HG02623 (cell line): ENCODE data around the gene CCNG1.
"Not testable (repeated sequence)": the region's sequence is repeated elsewhere in the genome, so short reads cannot be mapped to it uniquely, and the experiment has no call there.

Source experiments
- ATAC-seq: cut with Tn5 transposase; IDR thresholded peaks from one replicate; pipeline ENCODE4 v1.9.1; 2021; ENCODE audit warnings: moderate library complexity; ENCODE audit not compliant: unreplicated experiment

CCNG1 gene

DNA sequence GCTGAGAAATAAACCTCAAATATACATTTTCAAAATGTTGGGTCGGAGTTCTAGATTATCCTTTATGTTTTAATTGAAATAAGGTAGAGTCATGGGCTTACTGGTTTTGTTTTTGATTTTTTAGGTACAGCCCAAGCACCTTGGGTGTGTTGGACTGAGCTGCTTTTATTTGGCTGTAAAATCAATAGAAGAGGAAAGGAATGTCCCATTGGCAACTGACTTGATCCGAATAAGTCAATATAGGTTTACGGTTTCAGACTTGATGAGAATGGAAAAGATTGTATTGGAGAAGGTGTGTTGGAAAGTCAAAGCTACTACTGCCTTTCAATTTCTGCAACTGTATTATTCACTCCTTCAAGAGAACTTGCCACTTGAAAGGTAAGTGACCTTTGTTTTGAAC is 3.6 kb downstream of the CCNG1 start:
- no peak for ATAC-seq

GRCh38 chr5:163444526-163444925 is 7.1 kb downstream of the CCNG1 start:
- no peak for ATAC-seq

DNA sequence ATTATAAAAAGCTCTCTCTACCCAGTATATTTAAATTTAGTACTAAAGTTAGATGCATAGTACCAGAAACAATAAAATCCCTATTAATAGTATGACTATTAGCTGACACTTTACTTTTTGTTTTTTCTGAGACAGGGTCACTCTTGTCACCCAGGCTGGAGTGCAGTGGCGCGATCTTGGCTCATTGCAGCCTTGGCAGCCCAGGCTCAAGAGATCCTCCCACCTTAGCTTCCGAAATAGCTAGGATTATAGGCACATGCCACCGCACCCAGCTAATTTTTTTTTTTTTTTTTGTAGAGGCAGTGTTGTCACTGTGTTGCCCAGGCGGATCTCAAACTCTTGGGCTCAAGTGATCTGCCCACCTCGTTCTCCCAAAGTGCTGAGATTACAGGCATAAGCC is 8.0 kb downstream of the CCNG1 start:
- no peak for ATAC-seq

DNA sequence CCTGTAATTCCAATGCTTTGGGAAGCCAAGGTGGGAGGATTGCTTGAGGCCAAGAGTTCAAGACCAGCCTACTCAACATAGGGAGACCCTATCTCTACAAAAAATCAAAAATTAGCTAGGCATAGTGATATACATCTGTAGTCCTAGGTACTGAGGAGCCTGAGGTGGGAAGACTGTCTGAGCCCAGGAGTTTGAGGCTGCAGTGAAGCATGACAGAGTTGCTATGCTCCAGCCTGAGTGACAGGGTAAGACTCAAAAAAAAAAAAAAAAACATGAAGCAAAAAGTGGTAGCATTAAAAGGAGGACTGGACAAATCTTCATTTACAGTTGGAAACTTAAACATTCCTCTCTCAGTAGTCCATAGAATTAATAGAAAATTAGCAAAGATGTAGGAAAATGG is 9.8 kb downstream of the CCNG1 start:
- no peak for ATAC-seq

GRCh38 chr5:163447875-163448274 is 10.5 kb downstream of the CCNG1 start:
- no peak for ATAC-seq

- no peak for ATAC-seq
These were observed 11.1 kb downstream of the CCNG1 start for GRCh38 chr5:163448491-163448890.

DNA sequence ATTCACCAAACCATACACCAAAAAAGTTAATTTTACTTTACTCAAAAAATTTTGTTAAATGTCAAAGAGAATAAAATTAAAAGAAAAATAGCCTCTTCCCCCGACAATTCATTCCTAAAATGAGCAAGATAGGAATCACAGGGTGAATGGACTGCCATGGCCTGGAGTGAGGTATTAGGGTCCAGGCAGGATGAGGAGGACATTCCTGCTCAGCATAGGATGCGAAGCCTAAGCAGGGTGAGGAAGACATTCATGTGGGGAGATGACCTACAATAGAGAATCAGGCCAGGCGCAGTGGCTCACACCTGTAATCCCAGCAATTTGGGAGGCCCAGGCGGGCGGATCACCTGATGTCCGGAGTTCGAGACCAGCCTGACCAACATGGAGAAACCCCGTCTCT is 14.1 kb downstream of the CCNG1 start:
- ATAC-seq: no peak

DNA sequence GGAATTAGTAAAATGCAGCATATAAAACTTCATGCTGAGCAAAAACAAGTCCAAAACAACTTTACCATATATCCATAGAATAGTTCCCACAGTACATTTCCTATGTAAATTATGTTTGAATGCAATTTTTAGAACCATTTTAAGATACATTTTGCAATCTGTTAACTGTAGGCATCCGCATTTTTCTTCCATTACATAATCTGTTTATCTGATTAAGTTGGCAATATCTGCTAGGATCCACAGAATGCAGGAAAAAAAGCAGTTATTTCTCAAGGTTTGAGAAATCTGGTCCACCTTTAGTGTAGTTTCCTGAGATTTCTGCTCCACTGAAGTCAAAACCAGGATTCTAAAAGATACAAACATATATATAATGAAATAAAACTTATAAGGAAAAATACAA is 16.3 kb downstream of the CCNG1 start:
- no peak for ATAC-seq

- not testable (repeated sequence) for ATAC-seq
These were observed 18.0 kb downstream of the CCNG1 start for GRCh38 chr5:163455406-163455805.

- ATAC-seq: no peak
These were observed 18.7 kb downstream of the CCNG1 start for GRCh38 chr5:163456029-163456589.

DNA sequence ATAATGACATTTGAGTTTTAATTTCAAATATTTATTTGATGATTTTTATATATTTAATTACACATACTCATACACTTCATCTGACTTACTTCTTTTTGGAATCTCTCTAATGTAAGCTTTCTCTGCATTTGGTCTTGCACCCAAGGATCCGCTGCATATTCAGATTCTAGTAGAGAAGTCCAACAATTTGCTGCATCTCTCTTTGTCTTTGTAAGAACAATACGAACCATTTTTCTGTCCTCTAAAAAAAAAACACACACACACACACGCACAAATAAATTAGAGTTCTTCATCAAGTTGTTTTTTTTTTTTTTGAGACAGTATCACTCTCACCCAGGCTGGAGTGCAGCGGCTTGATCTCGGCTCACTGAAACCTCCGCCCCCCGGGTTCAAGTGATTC is 19.4 kb downstream of the CCNG1 start:
- no peak for ATAC-seq

GRCh38 chr5:163458778-163459385 is 21.5 kb downstream of the CCNG1 start:
- no peak for ATAC-seq

GRCh38 chr5:163459462-163459818 is 22.0 kb downstream of the CCNG1 start:
- ATAC-seq: peak; percentile 1

GRCh38 chr5:163459819-163460561 is 22.6 kb downstream of the CCNG1 start, which contains the start of gene NUDCD2:
Gene NUDCD2 (minus strand): TSS chr5:163460102. CDS start chr5:163460050, 52 bp downstream.
- ATAC-seq: peak; percentile 78

DNA sequence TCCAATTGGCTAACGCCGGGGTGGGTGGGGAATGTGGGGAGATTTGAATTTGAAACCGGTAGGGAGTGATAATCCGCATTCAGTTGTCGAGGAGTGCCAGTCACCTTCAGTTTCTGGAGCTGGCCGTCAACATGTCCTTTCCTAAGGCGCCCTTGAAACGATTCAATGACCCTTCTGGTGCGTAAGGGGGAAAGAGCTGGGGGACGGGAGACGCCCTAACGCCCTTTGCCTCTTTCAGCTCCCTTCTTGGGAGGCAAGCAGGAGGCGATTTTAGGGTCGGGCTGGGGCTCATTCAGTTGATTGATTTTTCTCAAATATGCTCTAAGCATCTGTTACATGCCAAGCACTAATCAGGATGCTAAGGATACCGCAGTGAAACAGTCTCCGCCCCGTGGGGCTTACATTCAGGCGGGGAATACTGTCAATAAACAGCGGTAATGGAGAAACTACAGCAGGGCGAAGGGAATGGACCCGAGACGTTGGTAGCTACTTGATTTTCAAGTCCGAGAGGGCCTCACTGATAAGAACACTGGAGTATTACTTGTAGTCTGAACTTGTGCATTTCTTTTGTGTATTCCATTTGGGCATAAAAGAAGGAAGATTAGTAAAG is 23.3 kb downstream of the CCNG1 start, which contains the start of gene HMMR:
HMMR (plus strand) TSS at position 71 of the 610 bp plus-strand sequence; CDS start at position 132, 61 bp downstream.
- ATAC-seq: no peak

DNA sequence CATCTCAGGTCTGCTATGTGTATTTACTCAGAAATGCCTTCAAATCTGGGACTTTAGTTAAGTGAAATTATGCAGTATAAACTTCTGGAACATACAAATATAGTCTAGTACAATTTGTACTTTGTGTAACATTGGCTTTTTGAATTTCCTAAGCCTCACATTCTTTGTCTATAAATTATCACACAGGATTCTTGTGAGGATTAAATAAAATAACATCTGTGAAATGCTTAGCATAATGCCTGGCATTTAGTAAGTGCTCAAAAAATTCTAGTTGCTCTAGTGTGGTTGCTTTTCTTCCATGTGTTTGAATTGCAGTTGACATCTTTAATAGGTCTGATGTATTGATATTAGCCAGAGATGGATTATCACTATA is 25.7 kb downstream of the CCNG1 start:
- ATAC-seq: no peak

DNA sequence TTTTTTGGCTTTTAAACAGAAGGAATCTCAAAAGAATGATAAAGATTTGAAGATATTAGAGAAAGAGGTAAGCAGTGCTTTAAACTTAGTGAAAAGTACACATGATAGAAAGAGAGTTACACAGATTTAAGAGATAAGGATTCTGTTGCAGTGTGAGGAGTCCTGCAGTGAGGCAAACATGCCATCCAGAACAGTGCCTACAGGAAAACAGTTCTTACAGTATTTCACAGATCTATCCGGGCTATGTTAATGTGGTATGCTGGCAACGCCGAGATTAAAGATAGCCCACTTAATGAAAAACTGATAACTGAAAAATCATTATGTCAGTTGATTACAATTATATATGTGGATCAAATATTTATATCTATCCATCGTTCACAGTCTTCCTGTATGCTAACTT is 30.3 kb downstream of the CCNG1 start:
- no peak for ATAC-seq

GRCh38 chr5:163473635-163474243 is 36.3 kb downstream of the CCNG1 start:
- peak; percentile 83 for ATAC-seq

DNA sequence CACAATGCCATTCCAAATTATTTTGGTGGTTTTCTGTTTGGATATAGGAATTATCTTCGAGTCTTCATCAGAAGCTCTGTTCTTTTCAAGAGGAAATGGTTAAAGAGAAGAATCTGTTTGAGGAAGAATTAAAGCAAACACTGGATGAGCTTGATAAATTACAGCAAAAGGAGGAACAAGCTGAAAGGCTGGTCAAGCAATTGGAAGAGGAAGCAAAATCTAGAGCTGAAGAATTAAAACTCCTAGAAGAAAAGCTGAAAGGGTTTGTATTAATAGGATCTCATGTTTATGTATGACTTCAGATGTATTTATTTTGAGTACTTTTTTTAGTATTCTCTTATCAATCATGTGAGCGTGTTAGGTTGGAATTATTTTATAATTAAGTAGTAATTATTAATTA is 38.0 kb downstream of the CCNG1 start:
- ATAC-seq: no peak

- ATAC-seq: no peak
These were observed 41.0 kb downstream of the CCNG1 start for GRCh38 chr5:163478126-163478981.

DNA sequence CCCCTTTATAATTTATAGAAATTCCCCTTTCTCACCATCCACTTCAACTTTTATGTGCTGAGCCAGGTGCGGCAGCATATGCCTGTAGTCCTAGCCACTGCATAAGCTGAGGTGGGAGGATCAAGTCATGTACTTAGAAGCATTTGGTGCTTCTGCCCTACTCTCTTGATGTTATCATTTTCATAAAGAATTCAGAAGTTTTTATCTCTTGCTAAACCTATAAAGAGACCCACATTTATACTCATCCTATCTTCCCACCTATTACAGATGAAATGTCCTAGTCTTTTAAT is 41.5 kb downstream of the CCNG1 start:
- no peak for ATAC-seq
